Transverse colon (tissue), 4 donors: ENCODE data around the gene PLCD3. TPM values are rescaled to one million over a fixed set of nuclear protein-coding genes. Genes with fewer than 3 reads are reported as not detected.

Source experiments
- small RNA-seq, 4 donors: library from RNA; depleted of rRNA; stranded (forward); fragments of <200 nt; gene quantifications; one replicate each; pipeline ENCODE3, GENCODE V24; 2016
- total RNA-seq, 4 donors: library from RNA; depleted of rRNA; stranded (reverse); fragments of >200 nt; gene quantifications; one replicate each; pipeline ENCODE4 v1.1.0, GENCODE V29; 2016

The PLCD3 gene
- total RNA-seq, 4 donors from 2014 or later: 157 to 369 (median 335) TPM

Small RNAs within 50 kb of the gene (small RNA-seq; reads per million reads assigned to genes)
- 0 to 1.1 (median 0.39) reads per million in 4 donors for gene MIR6784
- gene RF00019: 0 reads per million in 4 donors

Other genes starting within 250 kb of the PLCD3 start
- gene EFTUD2, start 233.1 kb downstream of the PLCD3 start, total RNA-seq: 100 to 1,000 TPM in 1 of 4 donors, 10 to 100 TPM in 3; 37.4 to 136 (median 65.4) TPM
- under 1 TPM in 1 of 4 donors, not detected in 3; 0.68 TPM for gene GFAP, start 217.0 kb downstream of the PLCD3 start, total RNA-seq
- 1 to 10 TPM in 3 of 4 donors, under 1 TPM in 1; 0.82 to 7.6 (median 3.7) TPM for gene KIF18B, start 184.7 kb downstream of the PLCD3 start, total RNA-seq
- gene C1QL1, start 164.2 kb downstream of the PLCD3 start, total RNA-seq: 1 to 10 TPM in 2 of 4 donors, under 1 TPM in 1, not detected in 1; 0.55 to 6.8 (median 1.1) TPM
- 100 to 1,000 TPM in 1 of 4 donors, 10 to 100 TPM in 2, 1 to 10 TPM in 1; 9.4 to 144 (median 27.4) TPM for gene DCAKD, start 80.9 kb downstream of the PLCD3 start, total RNA-seq
- 10 to 100 TPM; 16.1 to 83.8 (median 43.4) TPM for gene NMT1, start 71.2 kb downstream of the PLCD3 start, total RNA-seq
- 10 to 100 TPM; 24.9 to 96.1 (median 38.6) TPM for gene ACBD4, start 3.2 kb upstream of the PLCD3 start, total RNA-seq
- 10 to 100 TPM; 38.0 to 54.9 (median 42.6) TPM for gene HEXIM1, start 16.0 kb upstream of the PLCD3 start, total RNA-seq
- gene HEXIM2, start 29.4 kb upstream of the PLCD3 start, total RNA-seq: 10 to 100 TPM in 1 of 4 donors, 1 to 10 TPM in 3; 1.2 to 10.8 (median 5.9) TPM
- gene FMNL1, start 89.4 kb upstream of the PLCD3 start, total RNA-seq: 10 to 100 TPM in 2 of 4 donors, 1 to 10 TPM in 2; 1.2 to 17.5 (median 10.6) TPM
- under 1 TPM in 1 of 4 donors, not detected in 3; 0.48 TPM for gene SPATA32, start 129.6 kb upstream of the PLCD3 start, total RNA-seq
- 10 to 100 TPM; 13.0 to 33.7 (median 18.7) TPM for gene MAP3K14, start 184.5 kb upstream of the PLCD3 start, total RNA-seq